SK-N-SH treated with all-trans-retinoic acid at 6 μM for 48 hours (cell line): ENCODE data around the gene HSDL1.
A peak's percentile ranks its signal among the peaks of the same experiment; 100 is the strongest.
"Not testable (repeated sequence)": the region's sequence is repeated elsewhere in the genome, so short reads cannot be mapped to it uniquely, and the experiment has no call there.

ENCODE experiments used
- ATAC-seq: fragments of 200-7000 bp; cut with Tn5 transposase; 3 replicates; pipeline ENCODE4 v1.9.1; 2020; ENCODE audit warnings: mild to moderate bottlenecking, moderate library complexity
- ARNTL ChIP-seq: fragments of 450-650 bp; formaldehyde crosslinking; IDR thresholded peaks from 2 replicates; pipeline ENCODE4 v1.5.0; 2020; ENCODE audit warnings: low read depth, mild to moderate bottlenecking, moderate library complexity, borderline replicate concordance
- BACH2 ChIP-seq: fragments of 250-450 bp; sonication (Bioruptor Pico); IDR thresholded peaks from 2 replicates; pipeline ENCODE4 v1.9.0; 2021; ENCODE audit warnings: mild to moderate bottlenecking, borderline replicate concordance
- CSDC2 ChIP-seq: fragments of 250-450 bp; sonication (Bioruptor Pico); IDR thresholded peaks from 2 replicates; pipeline ENCODE4 v1.5.0; 2020; ENCODE audit warnings: mild to moderate bottlenecking, moderate library complexity
- ESRRG ChIP-seq: fragments of 250-450 bp; sonication (Bioruptor Pico); IDR thresholded peaks from 2 replicates; pipeline ENCODE4 v1.6.1; 2021; ENCODE audit warnings: mild to moderate bottlenecking
- GLIS3 ChIP-seq: fragments of 250-450 bp; sonication (Bioruptor Pico); IDR thresholded peaks from 2 replicates; pipeline ENCODE4 v1.5.0; 2020; ENCODE audit warnings: mild to moderate bottlenecking, moderate library complexity
- PPARA ChIP-seq: fragments of 250-450 bp; sonication (Bioruptor Pico); IDR thresholded peaks from 2 replicates; pipeline ENCODE4 v1.5.0; 2020; ENCODE audit warnings: mild to moderate bottlenecking, borderline replicate concordance
- RARB ChIP-seq: fragments of 250-450 bp; sonication (Bioruptor Pico); IDR thresholded peaks from 2 replicates; pipeline ENCODE4 v1.8.0; 2021; ENCODE audit warnings: mild to moderate bottlenecking, moderate library complexity
- SNAI2 ChIP-seq: fragments of 250-450 bp; sonication (Bioruptor Pico); IDR thresholded peaks from 2 replicates; pipeline ENCODE4 v1.5.0; 2020; ENCODE audit warnings: mild to moderate bottlenecking, moderate library complexity
- ZC3H10 ChIP-seq: fragments of 250-450 bp; sonication (Bioruptor Pico); IDR thresholded peaks from 2 replicates; pipeline ENCODE4 v1.5.1; 2021; ENCODE audit warnings: mild to moderate bottlenecking, moderate library complexity
- ZFP3 ChIP-seq: fragments of 250-450 bp; sonication (Bioruptor Pico); IDR thresholded peaks from 2 replicates; pipeline ENCODE4 v1.5.0; 2020; ENCODE audit warnings: mild to moderate bottlenecking, moderate library complexity
- ZFP30 ChIP-seq: fragments of 450-650 bp; formaldehyde crosslinking; IDR thresholded peaks from 2 replicates; pipeline ENCODE4 v1.5.0; 2022; ENCODE audit warnings: mild to moderate bottlenecking, moderate library complexity
- ZNF565 ChIP-seq: fragments of 450-650 bp; formaldehyde crosslinking; conservative IDR thresholded peaks from 2 replicates; pipeline ENCODE4 v1.5.0; 2020; ENCODE audit warnings: low read depth, mild to moderate bottlenecking, moderate library complexity
- ZNF70 ChIP-seq: fragments of 450-650 bp; formaldehyde crosslinking; IDR thresholded peaks from 2 replicates; pipeline ENCODE4 v1.5.0; 2020; ENCODE audit warnings: mild to moderate bottlenecking, moderate library complexity
- ZNF8 ChIP-seq: fragments of 450-650 bp; formaldehyde crosslinking; IDR thresholded peaks from 2 replicates; pipeline ENCODE4 v1.5.0; 2020; ENCODE audit warnings: mild to moderate bottlenecking, moderate library complexity
- TF ChIP-seq, protein P1 (sequence below): fragments of 250-450 bp; sonication (Bioruptor Pico); IDR thresholded peaks from 2 replicates; pipeline ENCODE4 v1.5.0; 2020; ENCODE audit warnings: mild to moderate bottlenecking, moderate library complexity
- TF ChIP-seq, protein P2 (sequence below): fragments of 250-450 bp; sonication (Bioruptor Pico); IDR thresholded peaks from 2 replicates; pipeline ENCODE4 v1.5.1; 2020; ENCODE audit warnings: low read depth, mild to moderate bottlenecking, moderate library complexity
- TF ChIP-seq, protein P3 (sequence below): fragments of 250-450 bp; sonication (Bioruptor Pico); IDR thresholded peaks from 2 replicates; pipeline ENCODE4 v1.8.0; 2020; ENCODE audit warnings: mild to moderate bottlenecking, moderate library complexity, borderline replicate concordance
- TF ChIP-seq, protein P4 (sequence below): fragments of 250-450 bp; sonication (Bioruptor Pico); IDR thresholded peaks from 2 replicates; pipeline ENCODE4 v1.8.0; 2021; ENCODE audit warnings: low read depth, mild to moderate bottlenecking, moderate library complexity, borderline replicate concordance

The HSDL1 gene

DNA sequence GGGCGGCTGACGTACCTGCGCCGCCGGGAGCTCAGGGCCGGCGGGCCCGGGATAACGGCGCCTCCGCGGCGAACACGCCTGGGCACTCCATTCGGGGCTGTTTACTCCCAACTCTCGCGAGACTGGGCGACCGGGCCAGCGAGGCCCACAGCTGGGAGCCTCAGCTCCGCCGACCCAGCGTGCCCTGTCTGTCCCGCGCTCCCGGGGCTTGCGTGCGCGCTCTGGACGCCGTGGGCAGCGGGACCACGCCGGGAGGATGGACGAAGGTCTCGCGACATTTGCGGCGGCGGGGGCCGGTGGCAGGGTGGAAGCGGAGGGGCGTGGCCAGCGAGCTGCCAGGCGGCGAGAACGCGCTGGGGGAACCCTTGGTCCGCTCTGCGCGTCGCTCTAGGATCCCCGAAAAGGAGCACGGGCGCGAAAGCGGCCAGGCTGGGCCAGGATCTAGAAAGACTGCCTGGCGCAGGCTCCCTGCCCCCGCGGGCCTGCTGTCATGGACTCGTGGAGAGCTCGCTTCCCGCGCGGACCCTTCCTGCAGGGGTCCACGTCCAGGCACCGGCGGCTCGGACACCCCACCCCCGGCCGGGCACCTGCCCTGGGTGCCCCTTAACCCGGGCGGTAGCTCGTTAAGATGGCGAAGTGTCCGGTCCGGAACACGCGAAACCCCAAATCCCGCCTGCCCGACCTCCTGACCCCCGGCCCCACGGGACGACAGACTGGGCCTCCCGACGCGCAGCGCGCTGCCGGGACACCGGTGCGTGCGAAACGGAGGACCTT lies 28.1 kb downstream of the HSDL1 start, which contains the start of gene MBTPS1:
MBTPS1 (minus strand) TSS at position 223 of the 774 bp plus-strand sequence. CDS start 15,159 bp downstream, outside the sequence.
- TF ChIP-seq RARB (no peak), CSDC2 (CRISPR knock-in tag) (no peak), ZNF565 (no peak), ZFP30 (CRISPR knock-in tag) (no peak)
- peak; percentile 97 for ATAC-seq

DNA sequence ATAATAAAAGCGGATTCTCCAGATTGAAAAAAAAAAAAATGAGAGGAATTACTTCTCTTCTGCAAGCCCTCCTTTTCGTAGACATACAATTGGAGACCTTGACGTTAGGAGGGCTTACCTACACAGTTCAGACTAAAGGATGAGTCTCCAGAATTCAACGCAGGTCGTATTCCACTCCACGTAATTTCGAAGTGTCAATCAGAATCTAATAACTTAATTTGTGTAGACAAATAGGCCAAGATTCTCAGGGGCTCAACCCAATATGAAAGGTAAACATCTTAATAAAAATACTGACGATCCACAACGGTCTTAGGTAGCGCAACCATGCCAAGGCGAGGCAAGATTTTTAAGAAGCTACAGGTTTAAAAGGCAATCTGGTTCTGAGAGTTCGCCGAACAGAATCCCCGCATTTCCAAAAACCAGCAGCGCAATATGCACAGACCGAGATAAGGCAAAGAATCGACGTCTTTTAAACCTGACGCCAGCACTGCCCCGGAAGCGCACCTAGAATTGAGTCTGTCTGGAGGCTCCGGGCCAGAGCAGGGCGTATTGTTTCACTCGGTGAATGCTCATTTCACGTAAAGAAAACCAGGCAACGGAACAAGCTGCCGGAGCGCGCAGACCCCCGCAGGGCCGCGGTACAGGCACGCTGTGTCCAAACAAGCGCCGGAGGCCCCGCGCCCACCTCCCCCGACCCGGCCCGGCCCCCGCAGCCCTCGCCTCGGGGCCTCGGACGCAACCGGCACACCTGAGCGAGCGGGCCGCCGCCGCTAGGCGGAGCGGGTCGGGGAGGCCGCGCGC lies 28.9 kb downstream of the HSDL1 start:
- peak; percentile 33; the same call in 1 of the 2 replicates for TF ChIP-seq ZNF8 (CRISPR knock-in tag)
- TF ChIP-seq ZC3H10 (CRISPR knock-in tag), result no peak
- TF ChIP-seq, protein P1, sequence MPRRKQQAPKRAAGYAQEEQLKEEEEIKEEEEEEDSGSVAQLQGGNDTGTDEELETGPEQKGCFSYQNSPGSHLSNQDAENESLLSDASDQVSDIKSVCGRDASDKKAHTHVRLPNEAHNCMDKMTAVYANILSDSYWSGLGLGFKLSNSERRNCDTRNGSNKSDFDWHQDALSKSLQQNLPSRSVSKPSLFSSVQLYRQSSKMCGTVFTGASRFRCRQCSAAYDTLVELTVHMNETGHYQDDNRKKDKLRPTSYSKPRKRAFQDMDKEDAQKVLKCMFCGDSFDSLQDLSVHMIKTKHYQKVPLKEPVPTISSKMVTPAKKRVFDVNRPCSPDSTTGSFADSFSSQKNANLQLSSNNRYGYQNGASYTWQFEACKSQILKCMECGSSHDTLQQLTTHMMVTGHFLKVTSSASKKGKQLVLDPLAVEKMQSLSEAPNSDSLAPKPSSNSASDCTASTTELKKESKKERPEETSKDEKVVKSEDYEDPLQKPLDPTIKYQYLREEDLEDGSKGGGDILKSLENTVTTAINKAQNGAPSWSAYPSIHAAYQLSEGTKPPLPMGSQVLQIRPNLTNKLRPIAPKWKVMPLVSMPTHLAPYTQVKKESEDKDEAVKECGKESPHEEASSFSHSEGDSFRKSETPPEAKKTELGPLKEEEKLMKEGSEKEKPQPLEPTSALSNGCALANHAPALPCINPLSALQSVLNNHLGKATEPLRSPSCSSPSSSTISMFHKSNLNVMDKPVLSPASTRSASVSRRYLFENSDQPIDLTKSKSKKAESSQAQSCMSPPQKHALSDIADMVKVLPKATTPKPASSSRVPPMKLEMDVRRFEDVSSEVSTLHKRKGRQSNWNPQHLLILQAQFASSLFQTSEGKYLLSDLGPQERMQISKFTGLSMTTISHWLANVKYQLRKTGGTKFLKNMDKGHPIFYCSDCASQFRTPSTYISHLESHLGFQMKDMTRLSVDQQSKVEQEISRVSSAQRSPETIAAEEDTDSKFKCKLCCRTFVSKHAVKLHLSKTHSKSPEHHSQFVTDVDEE, result no peak
- TF ChIP-seq, all 23 proteins: peak for 1
- ATAC-seq, result peak; percentile 14

DNA sequence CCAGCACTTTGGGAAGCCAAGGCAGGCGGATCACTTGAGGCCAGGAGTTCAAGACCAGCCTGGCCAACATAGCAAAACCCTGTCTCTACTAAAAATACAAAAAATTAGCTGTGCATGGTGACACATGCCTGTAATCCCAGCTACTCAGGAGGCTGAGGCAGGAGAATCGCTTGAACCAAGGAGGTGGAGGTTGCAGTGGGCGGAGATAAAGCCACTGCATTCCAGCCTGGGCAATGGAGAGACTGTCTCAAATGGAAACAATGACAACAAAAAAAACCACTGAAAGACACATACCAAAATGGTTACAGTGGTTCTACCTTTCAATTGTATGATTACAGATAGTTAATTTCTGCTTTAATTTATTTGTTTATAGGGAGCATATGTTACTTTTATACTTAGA lies 33.0 kb downstream of the HSDL1 start:
- not testable (repeated sequence) for ATAC-seq

DNA sequence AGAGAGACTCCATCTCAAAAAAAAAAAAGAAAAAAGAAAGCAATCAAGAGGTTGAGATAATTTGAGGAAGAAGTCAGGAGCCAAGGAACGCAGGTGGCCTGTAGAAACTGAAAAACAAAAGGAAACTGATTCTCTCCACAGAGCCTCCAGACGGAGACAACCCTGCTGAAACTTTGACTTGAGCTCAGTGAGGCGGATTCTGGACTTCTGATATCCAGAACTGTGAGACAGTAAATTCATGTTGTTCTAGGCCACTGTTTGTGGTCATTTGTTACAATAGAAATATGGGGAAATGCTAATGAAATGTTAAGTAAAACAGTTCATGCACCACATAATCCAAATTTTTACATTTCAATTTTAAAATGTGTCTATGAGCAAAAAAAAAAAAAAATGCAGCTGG lies 33.5 kb downstream of the HSDL1 start:
- no peak for TF ChIP-seq ZFP3 (CRISPR knock-in tag)
- TF ChIP-seq, protein P2, sequence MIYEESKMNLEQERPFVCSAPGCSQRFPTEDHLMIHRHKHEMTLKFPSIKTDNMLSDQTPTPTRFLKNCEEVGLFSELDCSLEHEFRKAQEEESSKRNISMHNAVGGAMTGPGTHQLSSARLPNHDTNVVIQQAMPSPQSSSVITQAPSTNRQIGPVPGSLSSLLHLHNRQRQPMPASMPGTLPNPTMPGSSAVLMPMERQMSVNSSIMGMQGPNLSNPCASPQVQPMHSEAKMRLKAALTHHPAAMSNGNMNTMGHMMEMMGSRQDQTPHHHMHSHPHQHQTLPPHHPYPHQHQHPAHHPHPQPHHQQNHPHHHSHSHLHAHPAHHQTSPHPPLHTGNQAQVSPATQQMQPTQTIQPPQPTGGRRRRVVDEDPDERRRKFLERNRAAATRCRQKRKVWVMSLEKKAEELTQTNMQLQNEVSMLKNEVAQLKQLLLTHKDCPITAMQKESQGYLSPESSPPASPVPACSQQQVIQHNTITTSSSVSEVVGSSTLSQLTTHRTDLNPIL, result no peak
- no peak for TF ChIP-seq SNAI2
- TF ChIP-seq ZNF565, result no peak
- TF ChIP-seq GLIS3 (CRISPR knock-in tag), result no peak
- TF ChIP-seq ZNF70 (CRISPR knock-in tag), result no peak
- TF ChIP-seq, protein P3, sequence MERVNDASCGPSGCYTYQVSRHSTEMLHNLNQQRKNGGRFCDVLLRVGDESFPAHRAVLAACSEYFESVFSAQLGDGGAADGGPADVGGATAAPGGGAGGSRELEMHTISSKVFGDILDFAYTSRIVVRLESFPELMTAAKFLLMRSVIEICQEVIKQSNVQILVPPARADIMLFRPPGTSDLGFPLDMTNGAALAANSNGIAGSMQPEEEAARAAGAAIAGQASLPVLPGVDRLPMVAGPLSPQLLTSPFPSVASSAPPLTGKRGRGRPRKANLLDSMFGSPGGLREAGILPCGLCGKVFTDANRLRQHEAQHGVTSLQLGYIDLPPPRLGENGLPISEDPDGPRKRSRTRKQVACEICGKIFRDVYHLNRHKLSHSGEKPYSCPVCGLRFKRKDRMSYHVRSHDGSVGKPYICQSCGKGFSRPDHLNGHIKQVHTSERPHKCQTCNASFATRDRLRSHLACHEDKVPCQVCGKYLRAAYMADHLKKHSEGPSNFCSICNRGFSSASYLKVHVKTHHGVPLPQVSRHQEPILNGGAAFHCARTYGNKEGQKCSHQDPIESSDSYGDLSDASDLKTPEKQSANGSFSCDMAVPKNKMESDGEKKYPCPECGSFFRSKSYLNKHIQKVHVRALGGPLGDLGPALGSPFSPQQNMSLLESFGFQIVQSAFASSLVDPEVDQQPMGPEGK (CRISPR knock-in tag), result no peak
- no peak for ATAC-seq

DNA sequence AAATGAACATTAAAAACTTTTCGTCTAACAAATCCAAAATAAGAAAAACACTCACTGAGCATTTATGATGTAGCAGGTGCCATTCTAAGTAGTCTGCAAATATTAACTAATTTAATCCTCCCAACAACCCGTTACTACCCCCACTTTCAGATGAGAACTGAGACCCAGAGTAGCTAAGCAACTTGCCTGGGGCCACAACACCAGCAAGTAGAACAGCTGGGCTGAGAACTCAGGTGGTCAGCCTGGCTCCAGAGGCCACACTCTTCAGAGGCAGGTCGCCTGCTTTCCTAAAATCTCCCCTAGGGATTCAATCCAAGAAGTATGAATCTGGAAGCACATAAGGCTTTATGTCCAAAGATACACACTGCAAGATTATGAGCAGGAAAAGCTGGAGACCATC lies 34.5 kb downstream of the HSDL1 start:
- TF ChIP-seq GLIS3 (CRISPR knock-in tag) (no peak), ARNTL (CRISPR knock-in tag) (no peak), RARB (no peak), BACH2 (CRISPR knock-in tag) (no peak), ESRRG (CRISPR knock-in tag) (no peak), ZFP30 (CRISPR knock-in tag) (no peak), PPARA (CRISPR knock-in tag) (no peak)
- TF ChIP-seq, protein P1, result no peak
- TF ChIP-seq, protein P4, sequence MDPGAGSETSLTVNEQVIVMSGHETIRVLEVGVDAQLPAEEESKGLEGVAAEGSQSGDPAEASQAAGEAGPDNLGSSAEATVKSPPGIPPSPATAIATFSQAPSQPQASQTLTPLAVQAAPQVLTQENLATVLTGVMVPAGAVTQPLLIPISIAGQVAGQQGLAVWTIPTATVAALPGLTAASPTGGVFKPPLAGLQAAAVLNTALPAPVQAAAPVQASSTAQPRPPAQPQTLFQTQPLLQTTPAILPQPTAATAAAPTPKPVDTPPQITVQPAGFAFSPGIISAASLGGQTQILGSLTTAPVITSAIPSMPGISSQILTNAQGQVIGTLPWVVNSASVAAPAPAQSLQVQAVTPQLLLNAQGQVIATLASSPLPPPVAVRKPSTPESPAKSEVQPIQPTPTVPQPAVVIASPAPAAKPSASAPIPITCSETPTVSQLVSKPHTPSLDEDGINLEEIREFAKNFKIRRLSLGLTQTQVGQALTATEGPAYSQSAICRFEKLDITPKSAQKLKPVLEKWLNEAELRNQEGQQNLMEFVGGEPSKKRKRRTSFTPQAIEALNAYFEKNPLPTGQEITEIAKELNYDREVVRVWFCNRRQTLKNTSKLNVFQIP (CRISPR knock-in tag), result no peak
- TF ChIP-seq, all 23 proteins: peak for 0
- no peak for ATAC-seq
